C1 segment of cervical spinal cord (tissue), 14 donors: ENCODE data around the gene HTR1D.
"Not testable (repeated sequence)": the region's sequence is repeated elsewhere in the genome, so short reads cannot be mapped to it uniquely, and the experiment has no call there.

ENCODE experiments used
- DNase-seq, 14 donors: peaks; one replicate each; lab custom pipeline; 2025; lab: John Stamatoyannopoulos, UW

Gene HTR1D, protein sequence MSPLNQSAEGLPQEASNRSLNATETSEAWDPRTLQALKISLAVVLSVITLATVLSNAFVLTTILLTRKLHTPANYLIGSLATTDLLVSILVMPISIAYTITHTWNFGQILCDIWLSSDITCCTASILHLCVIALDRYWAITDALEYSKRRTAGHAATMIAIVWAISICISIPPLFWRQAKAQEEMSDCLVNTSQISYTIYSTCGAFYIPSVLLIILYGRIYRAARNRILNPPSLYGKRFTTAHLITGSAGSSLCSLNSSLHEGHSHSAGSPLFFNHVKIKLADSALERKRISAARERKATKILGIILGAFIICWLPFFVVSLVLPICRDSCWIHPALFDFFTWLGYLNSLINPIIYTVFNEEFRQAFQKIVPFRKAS

DNA sequence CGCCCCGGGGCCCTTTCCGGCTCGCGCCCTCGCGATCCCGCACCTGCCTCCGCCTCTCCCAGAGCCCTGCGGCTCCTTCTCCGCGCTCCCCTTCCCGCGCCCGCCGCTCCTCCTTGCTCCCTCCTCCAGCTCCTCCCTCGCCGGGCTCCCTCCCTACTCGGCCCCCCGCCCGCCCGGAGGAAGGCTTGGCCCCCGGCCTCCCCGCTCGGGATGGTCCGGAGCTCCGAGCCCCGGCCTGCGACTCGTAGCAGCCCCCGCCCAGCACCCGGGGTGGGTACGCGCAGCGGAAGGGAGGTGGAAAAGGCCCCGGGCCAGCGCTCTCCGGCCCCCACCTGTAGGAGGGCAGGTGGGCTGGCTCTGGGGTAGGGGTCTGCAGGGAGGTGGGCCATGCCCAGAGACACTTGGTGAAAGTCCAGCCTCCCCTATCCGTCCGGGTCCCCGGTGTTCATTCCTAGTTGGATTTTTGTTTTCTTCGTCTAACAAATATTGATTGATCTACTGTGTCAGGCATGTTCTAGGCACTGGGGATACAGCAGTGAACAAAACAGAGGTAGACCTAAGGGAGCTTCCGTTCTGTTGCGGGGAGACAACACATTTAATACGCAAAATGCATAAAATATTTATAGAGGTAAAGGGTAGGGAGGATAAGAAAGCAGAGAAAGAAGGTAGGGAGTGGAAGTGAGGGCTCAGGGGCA, at the start of gene HTR1D:
Gene HTR1D, minus strand, starts transcription at position 82 of the 695 bp plus-strand sequence. CDS start 23,283 bp downstream, outside the sequence.
- no peak for DNase-seq

DNA sequence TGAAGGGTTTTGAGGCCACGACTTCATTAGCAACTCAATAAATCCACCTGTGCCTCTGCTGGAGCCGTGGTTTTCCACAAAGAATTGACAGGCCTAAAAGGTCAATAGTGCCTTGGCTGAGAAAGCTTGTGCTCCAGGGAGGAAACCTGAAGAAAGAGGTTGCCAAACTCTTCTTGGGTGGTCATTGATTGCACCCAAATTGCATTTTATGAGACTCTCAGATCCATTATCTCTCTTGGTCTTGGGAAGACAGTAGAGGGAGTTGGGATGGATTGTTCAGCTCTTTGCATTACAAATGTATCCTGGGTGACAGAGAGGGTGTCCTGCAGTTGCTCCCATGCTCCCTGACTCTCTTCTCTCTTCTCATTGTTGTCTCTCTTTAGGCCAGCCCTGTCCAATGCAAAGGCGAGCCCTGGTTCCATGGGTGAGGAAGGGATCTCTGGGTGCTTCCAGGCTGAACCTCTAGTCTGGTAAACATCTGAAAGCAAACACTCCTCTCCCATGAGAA, 46.1 kb upstream of the HTR1D start:
- DNase-seq, result no peak

DNA sequence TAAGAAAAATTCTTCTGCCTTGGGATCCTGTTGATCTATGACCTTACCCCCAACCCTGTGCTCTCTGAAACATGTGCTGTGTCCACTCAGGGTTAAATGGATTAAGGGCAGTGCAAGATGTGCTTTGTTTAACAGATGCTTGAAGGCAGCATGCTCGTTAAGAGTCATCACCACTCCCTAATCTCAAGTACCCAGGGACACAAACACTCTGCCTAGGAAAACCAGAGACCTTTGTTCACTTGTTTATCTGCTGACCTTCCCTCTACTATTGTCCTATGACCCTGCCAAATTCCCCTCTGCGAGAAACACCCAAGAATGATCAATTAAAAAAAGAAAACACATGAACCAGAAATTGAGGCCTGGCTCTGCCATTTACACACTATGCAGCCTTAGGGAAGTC, 40.8 kb upstream of the HTR1D start:
- not testable (repeated sequence) for DNase-seq

DNA sequence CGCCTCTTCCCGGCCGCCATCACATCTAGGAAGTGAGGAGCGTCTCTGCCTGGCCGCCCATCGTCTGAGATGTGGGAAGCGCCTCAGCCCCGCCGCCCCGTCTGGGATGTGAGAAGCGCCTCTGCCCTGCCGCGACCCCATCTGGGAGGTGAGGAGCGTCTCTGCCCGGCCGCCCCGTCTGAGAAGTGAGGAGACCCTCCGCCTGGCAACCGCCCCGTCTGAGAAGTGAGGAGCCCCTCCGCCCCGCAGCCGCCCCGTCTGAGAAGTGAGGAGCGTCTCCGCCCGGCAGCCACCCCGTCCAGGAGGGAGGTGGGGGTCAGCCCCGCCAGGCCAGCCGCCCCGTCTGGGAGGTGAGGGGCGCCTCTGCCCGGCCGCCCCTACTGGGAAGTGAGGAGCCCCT, 40.1 kb upstream of the HTR1D start:
- DNase-seq, result not testable (repeated sequence)

DNA sequence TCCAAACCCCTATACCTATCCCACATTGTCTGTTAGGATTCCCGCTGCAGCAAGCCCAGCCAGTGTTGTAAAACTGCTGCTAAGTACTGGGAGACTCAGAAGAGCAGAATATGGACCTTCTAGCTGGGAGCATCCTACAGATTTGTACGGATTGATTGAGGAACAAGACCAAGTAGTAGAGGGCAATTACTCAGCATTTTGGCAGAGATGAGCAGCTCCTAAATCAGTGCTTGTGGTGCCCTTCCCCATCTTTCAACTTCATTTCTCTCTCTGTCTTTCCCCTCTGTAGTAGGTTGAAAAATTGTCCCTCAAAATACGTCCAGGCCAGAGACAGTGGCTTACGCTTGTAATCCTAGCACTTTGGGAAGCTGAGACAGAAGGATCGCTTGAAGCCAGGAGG, 37.3 kb upstream of the HTR1D start:
- no peak for DNase-seq

DNA sequence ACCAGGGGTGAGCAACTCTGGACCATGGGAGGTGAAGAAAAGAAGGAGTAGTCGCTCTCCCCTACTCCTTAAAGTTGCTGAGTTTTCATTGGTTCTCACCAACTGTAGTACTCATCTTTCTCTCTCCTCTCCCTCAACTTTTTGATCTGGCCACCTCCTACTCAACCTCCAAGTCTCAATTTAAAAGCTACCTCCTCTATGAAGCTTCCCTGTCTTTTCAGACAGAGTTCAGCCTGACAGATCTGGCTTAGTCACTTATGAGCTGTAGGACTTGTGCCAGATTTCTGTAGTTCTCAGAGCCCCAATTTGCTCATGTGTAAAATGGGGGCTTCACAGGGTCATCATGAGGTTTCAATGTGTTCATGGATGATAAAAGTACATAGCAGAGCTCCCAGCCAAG, 34.5 kb upstream of the HTR1D start:
- no peak for DNase-seq

DNA sequence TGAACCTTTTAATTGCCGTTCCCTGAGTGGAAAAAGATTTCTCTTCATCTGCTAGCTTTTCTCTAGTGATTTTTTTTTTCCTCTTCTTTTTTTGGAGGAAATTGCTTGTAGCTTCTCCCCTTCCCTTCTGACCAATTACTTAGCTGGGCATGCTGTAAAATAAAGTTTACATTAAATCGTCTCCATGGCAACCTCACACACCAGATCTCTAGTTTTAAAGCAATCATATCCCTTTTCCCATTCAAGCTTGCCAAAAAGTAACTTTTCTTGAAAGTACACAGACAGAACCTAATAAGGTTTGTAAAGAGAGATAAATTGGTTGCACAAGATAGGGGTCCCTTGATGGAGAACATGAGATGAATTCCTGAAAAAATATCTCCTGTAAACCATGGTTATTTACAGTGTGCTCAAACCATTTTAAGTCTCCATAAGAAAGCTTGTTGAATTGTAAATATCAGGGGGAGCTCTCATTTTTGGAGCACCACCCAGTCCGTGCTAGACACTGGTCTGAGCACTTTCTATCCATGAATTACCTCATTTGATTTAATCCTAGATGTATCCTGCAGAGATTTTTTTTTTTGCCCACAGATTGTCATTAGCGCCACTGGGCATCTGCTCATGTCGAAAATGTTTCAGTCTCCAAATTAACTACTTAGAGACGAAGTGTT, 32.6 kb upstream of the HTR1D start:
- no peak for DNase-seq

DNA sequence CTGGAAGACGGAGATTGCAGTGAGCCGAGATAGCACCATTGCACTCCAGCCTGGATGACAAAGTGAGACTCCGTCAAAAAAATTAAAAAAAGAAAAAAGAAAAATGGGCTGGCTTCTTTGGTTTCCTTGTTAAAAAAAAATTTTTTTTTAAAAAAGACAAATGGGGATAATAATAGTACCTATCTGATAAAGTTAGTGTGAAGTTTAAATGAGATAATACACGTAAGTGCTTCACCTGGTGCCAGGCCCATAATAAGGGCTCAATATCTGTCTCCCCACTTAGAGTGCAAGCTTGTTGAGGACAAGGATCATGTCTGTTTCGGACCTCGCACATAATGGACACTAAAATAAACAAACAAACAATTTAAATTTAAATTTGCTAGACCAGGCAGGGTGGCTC, 30.0 kb upstream of the HTR1D start:
- DNase-seq, result no peak

DNA sequence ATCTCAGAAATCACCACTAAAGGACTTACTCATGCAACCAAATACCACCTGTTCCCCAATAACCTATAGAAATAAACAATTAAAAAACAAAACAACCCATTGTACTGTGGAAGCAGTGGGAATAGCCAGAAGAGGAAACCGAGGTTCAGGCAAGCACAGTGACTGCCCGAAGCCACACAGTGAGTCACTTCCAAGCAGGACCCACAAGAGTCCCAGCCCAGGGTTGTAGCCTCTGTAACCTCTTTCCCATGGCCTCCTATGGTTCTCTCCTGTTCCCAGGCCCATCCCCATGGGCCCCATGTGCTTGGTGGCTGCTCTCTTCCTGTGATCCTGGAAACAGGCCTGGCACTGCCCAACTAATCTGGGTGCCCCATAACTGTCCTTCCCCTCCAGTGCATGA, 29.0 kb upstream of the HTR1D start:
- DNase-seq, result no peak

DNA sequence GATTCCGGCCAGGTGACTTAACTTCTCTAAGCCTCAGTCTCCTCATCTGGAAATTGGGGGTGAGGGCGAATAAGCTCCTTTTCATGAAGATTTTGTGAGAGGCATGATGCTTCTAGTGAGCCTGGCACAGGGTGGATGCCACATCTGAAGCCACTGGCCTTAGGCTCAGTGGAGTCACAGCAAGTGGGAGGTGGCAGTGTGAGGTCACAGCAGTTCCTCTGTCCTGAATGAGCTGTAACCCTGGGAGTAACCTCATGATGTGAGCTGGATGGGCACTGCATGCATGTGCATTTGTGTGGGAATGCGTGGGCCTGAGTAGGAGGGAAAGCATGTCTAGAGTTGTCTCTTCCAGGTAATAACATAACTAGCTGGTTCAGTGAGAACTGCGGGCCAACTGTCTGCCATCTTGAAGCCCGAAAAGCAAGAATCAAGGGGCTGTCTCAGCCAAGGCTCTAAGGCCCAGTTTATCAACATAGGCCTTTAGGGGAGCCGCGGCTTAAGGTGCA, 27.0 kb upstream of the HTR1D start:
- DNase-seq, result no peak

DNA sequence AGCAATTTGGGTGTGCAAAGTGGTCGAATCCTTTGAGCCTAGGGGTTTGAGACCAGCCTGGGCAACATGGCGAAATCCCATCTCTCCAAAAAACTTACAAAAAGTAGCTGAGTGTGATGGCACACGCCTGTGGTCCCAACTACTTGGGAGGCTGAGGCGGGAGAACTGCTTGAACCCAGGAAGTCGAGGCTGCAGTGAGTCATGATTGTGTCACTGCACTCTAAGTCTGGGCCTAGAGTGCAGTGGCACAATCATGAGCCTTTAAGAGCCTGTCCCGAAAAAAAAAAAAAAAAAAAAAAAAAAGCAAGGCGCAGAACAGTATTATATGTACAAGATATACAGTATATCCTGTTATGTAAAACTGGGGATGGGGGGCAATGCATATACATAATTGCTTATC, 25.1 kb upstream of the HTR1D start:
- no peak for DNase-seq

DNA sequence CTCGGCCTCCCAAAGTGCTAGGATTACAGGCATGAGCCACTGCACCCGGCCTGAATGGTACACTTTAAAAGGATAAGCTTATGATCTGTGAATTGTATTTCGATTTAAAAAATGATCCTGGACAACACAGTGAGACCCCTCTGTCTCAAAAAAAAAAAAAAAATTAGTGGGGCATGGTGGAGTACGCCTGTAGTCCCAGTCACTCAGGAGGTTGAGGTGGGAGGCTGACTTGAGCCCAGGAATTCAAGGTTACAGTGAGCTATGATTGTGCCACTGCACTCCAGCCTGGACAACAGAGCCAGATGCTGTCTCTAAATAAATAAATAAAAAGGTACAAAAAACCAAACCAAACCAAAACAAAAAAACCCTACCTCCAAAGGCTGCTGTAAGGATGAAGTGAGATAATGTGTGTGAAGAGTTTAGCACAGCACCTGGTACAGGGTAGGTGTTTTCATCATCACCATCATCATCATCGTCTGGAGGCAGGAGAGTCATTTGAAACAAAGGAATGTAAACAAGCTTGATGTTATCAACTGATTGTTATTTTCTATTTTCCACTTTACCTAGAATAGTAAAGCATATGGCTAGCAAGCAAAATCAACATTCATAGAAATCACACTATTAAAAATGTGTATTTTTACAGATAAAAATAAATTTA, 22.5 kb upstream of the HTR1D start:
- no peak for DNase-seq

DNA sequence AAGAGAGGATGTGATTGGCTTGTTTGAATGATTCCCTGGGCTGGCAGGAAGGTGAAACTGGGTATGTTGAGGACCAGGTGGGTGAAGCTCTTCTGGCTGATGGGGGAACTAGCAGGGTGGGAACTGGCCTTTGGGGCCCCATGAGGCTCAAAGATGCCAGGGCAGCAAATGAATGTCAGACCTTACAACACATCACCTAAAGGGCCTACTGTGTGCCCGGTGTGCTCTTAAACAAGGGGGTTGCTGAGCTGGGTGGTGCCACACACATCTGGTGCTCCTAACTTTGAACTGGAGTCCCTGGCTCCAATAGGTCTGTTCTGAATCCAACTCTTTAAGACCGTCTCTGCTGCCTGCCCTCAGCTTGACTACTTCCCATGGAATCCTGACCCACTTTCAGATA, 21.3 kb upstream of the HTR1D start:
- no peak for DNase-seq

DNA sequence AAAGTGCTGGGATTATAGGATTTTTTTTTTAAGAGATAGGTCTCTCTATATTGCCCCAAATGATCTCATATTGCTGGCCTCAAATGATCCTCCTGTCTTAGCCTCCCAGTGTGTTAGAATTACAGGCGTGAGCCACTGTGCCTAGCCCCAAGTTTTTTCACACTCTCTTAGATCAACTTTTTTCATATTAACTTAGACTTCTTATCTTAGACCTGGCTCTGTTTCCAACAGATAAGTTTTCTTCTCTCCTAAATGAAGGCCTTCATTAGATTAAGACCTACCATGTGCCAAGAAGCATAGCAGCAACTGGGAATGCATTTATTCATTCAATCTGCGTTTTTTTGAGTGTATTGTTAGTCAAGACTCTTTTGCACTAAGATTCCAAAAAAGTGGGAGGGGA, 20.2 kb upstream of the HTR1D start:
- no peak for DNase-seq

DNA sequence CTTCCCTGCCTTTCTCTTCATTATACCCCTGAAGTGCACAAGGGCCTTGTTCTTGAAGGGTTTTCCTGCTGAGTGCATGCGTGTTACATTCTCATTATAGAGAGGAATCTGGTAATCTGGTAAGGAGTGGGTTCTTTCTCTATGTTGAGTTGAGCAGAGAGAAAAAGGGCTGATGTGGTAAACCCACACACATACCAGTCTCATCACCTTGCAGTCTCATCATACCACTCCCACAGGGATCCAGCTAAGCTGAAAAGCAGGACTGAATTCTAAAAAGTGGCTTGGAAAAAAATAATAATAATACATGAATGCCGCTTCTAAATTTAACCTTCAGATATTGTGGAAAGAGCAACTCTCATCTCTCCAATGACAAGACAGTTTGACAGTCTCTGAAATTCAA, 10.5 kb upstream of the HTR1D start:
- no peak for DNase-seq

DNA sequence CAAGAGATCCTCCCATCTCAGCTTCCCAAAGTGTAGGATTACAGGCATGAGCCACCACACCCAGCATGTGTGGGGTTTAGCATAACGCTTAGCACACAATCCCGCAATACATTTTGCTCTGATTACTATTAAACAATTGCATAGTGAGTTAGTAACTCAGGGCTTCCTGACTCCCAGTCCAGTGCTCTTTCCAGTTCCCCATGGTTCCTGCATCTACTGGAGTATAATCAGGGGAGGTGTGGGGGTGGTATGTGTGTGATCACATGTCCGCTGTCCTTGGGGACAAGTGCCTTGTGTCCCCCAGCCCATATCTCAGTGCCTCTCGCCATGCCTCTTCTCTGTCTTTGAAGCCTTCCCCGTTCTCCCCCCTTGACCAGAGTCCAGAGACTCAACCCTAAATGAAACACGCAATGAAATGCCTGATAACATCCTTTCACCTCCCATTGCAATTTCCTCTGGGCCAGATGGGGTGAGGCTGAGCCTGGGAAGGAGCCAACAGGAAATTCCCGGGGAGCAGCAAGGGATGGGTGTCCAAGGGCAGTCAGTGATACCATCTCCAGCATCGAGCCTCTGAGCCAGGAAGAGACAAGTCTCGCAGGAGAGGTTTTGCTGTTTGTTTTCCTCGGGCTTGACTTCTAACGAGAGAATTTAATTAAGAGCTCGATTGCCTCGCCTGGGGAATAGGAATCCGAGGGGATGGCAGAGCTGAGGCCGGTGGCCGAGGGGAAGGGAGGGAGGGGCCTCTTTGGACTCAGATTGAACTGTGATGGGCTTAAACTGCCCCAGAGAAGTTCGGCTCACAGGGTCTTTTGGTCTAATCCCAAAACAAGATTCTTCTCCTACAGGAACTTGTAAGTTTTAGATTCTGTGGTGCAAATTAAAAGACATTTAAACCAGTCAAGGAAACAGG, 7.7 kb upstream of the HTR1D start:
- no peak for DNase-seq

DNA sequence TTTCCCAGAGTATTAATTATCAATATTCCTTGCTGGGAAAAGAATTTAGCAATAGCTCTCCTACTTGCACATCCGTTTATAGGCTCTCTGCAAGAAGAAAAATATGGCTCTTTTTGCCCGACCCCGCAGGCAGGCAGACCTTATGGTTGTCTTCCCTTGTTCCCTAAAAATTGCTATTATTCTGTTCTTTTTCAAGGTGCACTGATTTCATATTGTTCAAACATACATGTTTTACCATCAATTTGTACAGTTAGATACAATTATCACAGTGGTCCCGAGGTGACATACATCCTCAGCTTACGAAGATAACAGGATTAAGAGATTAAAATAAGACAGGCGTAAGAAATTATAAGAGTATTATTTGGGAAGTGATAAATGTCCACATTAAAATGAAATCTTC, 6.7 kb upstream of the HTR1D start:
- not testable (repeated sequence) for DNase-seq

DNA sequence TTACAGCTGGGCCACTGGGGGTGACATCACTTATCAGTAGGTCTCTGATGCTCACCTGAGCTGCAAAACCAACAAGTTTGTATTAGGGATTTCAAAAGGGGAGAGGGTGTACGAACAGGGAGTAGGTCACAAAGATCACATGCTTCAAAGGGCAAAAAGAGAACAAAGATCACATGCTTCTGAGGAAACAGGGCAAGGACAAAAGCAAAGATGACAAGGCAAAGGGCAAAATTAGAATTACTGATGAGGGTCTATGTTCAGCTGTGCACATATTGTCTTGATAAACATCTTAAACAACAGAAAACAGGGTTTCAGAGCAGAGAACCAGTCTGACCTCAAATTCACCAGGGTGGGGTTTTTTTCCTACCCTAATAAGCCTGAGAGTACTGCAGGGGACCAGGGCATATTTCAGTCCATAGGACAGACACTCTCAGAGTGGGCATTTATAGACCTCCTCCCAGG, 6.2 kb upstream of the HTR1D start:
- DNase-seq, result not testable (repeated sequence)

DNA sequence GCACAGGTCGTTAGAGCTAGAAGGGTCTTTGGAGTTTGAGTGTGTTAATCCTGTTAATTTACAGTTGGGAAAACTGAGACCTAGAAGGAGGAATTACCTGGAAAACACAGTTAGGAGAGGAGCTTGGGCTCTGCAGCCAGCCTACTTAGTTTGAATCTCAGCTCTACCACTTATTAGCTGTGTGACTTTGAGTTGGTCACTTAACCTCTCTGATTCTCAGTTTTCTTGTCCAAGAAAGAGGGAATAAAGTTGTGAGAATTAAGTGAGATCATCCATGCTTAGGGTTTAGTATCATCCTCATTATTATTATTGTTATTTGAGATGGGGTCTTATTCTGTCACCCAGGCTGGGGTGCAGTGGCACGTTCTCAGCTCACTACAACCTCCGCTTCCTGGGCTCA, 5.4 kb upstream of the HTR1D start:
- DNase-seq, result no peak

DNA sequence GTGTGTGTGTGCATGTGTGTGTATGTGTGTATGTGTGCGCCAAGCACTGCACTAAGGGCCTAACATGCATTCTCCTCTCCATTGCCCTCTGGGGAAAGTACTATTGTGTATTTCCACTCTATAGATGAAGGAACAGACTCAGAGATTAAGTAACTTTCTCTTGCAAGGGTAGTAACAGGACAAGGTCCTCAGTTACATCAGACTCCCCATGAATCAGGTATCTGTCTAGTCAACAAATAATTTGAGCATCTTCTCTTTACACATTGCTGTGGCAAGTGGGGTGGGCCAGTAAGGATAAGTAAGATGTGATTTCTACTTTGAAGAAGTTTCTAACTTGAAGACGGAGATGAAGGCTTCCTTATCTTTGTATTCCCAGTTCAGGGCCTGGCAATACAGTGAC, 5.0 kb upstream of the HTR1D start:
- no peak for DNase-seq

DNA sequence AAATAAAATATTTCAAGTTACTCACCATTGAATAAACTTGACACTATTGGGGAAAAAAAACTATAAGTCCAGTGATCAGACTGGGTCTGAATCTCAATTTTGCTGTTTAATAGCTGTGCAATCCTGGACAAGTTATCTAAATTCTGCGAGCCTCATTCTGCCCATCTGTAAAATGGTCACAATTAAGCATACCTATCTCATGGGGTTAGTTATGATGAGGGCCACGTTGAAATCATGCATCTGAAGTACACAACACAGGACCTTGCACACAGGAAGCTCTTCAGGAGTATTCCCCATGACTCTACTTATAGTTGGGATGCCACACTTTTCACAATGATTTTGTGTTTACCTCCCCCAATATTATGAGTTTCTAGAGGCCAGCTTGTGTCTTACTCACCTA, 3.8 kb upstream of the HTR1D start:
- no peak for DNase-seq
